ENCODE measurements around the gene GSK3B.

DNA sequence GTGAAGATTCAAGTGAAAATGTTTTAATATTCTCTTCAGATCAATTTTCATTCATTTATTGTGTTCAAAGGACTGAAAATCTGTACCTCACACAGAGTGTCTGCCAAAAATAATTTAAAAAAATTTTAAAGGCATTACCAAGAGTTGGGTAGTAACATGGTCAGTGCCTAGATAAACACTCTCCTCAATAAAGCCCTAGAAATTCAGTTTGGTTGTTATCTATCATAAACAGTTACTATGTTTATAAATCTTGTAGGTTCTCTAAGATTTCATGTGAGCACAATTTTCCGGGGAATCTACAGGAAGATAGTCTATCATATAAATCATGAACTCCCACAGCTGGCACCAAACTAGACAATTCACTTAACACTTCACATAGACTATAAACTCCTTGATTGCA, 128.6 kb downstream of the GSK3B start:
- TF ChIP-seq, protein P1, sequence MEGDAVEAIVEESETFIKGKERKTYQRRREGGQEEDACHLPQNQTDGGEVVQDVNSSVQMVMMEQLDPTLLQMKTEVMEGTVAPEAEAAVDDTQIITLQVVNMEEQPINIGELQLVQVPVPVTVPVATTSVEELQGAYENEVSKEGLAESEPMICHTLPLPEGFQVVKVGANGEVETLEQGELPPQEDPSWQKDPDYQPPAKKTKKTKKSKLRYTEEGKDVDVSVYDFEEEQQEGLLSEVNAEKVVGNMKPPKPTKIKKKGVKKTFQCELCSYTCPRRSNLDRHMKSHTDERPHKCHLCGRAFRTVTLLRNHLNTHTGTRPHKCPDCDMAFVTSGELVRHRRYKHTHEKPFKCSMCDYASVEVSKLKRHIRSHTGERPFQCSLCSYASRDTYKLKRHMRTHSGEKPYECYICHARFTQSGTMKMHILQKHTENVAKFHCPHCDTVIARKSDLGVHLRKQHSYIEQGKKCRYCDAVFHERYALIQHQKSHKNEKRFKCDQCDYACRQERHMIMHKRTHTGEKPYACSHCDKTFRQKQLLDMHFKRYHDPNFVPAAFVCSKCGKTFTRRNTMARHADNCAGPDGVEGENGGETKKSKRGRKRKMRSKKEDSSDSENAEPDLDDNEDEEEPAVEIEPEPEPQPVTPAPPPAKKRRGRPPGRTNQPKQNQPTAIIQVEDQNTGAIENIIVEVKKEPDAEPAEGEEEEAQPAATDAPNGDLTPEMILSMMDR (IDR thresholded peaks at IDR 0.05) = no peak
- TF ChIP-seq POLR2A (IDR thresholded peaks at IDR 0.05) = no peak
- no peak for TF ChIP-seq EP300 (IDR thresholded peaks at IDR 0.05)

All from stomach (tissue), 4 donors.